Adrenal gland (tissue), 12 donors: ENCODE results near the gene OXNAD1. TPM values are rescaled to one million over a fixed set of nuclear protein-coding genes. Genes with fewer than 3 reads are reported as not detected.

Source experiments
- DNase-seq, 7 donors: peaks; one replicate each; pipeline ENCODE4 v3.0.0-alpha.2; 2019 to 2020
- H3K27ac ChIP-seq, 5 donors: fragments of 200-600 bp; sonication (generic) in 4 of 5; 1 replicate in 3 of 5; 2 replicates in 2 of 5; pipeline versions ENCODE4 v1.5.1 to v1.8.0; 2016 to 2020; ENCODE audit warnings: mild to moderate bottlenecking in 1 of 5
- H3K27me3 ChIP-seq: fragments of 200-600 bp; 2 replicates; pipeline ENCODE4 v1.8.0; 2021
- H3K36me3 ChIP-seq, 2 donors: fragments of 200-600 bp; replicated peaks in 1 of 2; 1 replicate in 1 of 2; 2 replicates in 1 of 2; pipeline versions ENCODE4 v1.5.1 to v1.8.0; 2018 to 2022
- H3K4me1 ChIP-seq, 2 donors: fragments of 200-600 bp; replicated peaks in 1 of 2; 1 replicate in 1 of 2; 2 replicates in 1 of 2; pipeline versions ENCODE4 v1.5.1 to v1.8.0; 2018 to 2021
- H3K4me3 ChIP-seq, 4 donors: fragments of 200-600 bp; sonication (generic) in 3 of 4; one replicate each; pipeline ENCODE4 v1.5.1; 2016 to 2018
- H3K9me3 ChIP-seq, 3 donors: fragments of 200-600 bp; sonication (generic) in 1 of 3; replicated peaks in 1 of 3; 1 replicate in 2 of 3; 2 replicates in 1 of 3; pipeline versions ENCODE4 v1.5.1 to v1.8.0; 2016 to 2021
- POLR2A ChIP-seq, 2 donors: fragments of 450-650 bp; IDR thresholded peaks; one replicate each; pipeline ENCODE4 v1.6.1; 2017; ENCODE audit warnings: antibody characterized with exemption in 2 of 2, mild to moderate bottlenecking in 2 of 2, moderate library complexity in 1 of 2
- WGBS, 4 donors: extraction: QIAGEN DNeasy Blood & Tissue Kit in 2 of 4; methylation state at CpG; one replicate each; pipeline versions ENCODE4 v1.1.5 to v1.1.7; 2013 to 2017; 5-methylcytosine and 5-hydroxymethylcytosine counted together
- intact Hi-C, 2 donors: fragments of 100-400 bp; cut with DNase I; formaldehyde crosslinking; loops; one replicate each; pipeline versions ENCODE4 v1.14.1 to v1.15.0; 2022 to 2023
- polyA plus RNA-seq, 3 donors: library from polyadenylated mRNA; stranded (reverse); fragments of 200-250 nt in 2 of 3; fragments of 350-450 nt in 1 of 3; fragmentation: Illumina TruSeq in 1 of 3; extraction: RNeasy Lipid Tissue Mini Kit (QIAGEN cat#74804) in 1 of 3; gene quantifications; one replicate each; pipeline ENCODE4 v1.2.3, GENCODE V29; 2013 to 2014
- total RNA-seq, 9 donors: library from RNA; depleted of rRNA in 4 of 9; stranded (reverse); fragments of >200 nt in 4 of 9; fragments of 120-200 nt in 1 of 9; fragmentation: NEBNext Ultra II Directional in 1 of 9; extraction: Animal tissue kit (Norgen Biotek cat#: 25700) in 1 of 9; gene quantifications; one replicate each; pipeline versions ENCODE4 v1.1.0 to v1.2.4, GENCODE V29; 2013 to 2023
- TF ChIP-seq, protein P1 (sequence below), 6 experiments: fragments of 450-650 bp in 4 of 6; fragments of 200-600 bp in 2 of 6; sonication (generic) in 1 of 6; IDR thresholded peaks; 1 replicate in 5 of 6; 2 replicates in 1 of 6; pipeline versions ENCODE4 v1.5.1 to v1.8.0; 2016 to 2021; ENCODE audit warnings: antibody characterized with exemption in 6 of 6, mild to moderate bottlenecking in 2 of 6, moderate library complexity in 1 of 6
- donor health status: healthy with polysubstance abuse.
- donor health status: Bipolar disorder and iron deficiency.
- donor health status: DM: yes; HTN: yes; CAD: no.
- donor health status: DM: no; HTN: no; CAD: no.
- donor health status: DM: no; HTN: no; CAD: no.
- donor health status: DM: yes; HTN: yes; CAD: no.

Gene OXNAD1
- total and polyA plus RNA-seq, 12 donors, result 3.6 to 22.2 (median 11.2) TPM

DNA sequence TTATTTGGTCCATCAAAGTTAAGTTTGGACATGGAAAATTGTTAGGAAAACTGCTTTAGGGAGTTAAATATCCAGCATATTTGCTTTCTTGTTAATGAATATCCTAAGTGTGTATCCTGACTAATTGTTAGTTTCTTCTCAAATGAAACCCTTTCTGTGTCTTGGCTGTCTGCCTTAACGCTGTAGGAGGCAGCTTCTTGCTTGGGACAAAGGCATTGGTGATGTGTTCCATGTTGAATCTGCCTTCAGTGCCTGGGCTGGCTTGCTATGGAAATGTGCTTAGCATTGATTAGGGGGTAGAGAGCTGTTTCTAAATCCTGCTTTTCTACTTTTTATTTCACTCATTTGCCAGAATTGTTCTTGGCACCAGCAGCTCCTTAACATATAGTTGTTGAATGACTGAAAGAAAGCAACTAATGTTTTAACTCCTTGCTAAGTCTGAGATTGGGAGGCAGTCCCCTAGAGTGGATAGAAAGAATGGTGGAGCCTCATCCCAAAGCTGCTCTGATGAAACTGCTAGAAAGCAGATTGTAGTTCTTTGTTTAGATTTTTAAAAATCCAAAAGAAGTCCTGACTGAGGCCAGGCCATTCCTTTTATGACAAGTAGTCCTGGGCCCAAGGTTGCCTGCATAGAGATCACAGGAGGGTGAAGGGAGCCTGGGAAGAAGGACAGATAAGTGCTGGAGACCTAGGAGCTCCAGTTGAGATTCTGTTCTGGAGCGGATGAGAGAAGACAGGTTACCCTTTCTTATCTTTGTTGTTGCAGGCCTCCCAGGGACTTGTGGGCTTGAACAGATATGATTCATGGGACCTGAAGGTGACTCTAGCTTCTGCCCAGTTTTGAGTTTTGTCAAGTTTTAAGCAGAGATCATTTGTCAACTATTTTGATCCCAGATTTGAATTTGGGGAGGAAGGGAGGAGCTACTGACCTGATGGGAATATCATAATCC, 39.3 kb downstream of the OXNAD1 start:
- no peaks in the 10 kb centered on the region for H3K9me3 ChIP-seq
- no peaks in the 10 kb centered on the region for H3K36me3 ChIP-seq
- TF ChIP-seq, protein P1, sequence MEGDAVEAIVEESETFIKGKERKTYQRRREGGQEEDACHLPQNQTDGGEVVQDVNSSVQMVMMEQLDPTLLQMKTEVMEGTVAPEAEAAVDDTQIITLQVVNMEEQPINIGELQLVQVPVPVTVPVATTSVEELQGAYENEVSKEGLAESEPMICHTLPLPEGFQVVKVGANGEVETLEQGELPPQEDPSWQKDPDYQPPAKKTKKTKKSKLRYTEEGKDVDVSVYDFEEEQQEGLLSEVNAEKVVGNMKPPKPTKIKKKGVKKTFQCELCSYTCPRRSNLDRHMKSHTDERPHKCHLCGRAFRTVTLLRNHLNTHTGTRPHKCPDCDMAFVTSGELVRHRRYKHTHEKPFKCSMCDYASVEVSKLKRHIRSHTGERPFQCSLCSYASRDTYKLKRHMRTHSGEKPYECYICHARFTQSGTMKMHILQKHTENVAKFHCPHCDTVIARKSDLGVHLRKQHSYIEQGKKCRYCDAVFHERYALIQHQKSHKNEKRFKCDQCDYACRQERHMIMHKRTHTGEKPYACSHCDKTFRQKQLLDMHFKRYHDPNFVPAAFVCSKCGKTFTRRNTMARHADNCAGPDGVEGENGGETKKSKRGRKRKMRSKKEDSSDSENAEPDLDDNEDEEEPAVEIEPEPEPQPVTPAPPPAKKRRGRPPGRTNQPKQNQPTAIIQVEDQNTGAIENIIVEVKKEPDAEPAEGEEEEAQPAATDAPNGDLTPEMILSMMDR (IDR thresholded peaks at IDR 0.05), result no peak
- TF ChIP-seq POLR2A (IDR thresholded peaks at IDR 0.05), result no peak
- no peak for DNase-seq
- no peak overlapping the region for H3K27ac ChIP-seq
- H3K4me3 ChIP-seq, result no peak overlapping the region
- intact Hi-C loops, result no loop called here
- H3K4me1 ChIP-seq, result no peaks in the 10 kb centered on the region
- WGBS, 4 donors, result 82 to 95% (median 84%) methylated on average over 2 of the region's 2 CpGs
- no peaks in the 10 kb centered on the region for H3K27me3 ChIP-seq

DNA sequence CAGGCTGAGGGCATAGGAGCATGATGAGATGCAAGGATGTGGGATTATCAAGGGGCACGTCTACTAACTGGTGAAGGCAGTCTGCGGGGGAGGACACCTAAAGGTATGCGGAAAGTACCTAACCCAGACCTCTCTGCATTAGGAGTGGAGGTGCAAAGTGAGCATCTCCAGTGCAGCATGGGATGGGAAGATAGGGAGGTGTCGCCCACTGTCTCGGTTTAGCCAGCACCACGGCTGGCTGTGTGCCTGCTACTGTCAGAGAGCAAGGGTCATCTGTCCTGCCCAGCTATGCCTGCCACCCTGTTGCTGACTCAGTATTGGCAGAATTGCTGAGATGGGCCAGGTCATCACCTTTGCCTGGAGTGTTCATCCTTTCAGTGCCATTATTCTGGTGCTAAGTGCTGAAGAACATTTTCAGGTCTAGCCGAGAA, 40.1 kb downstream of the OXNAD1 start:
- H3K27me3 ChIP-seq, result no peaks in the 10 kb centered on the region
- WGBS, 4 donors, result 89 to 95% (median 92%) methylated on average over 6 to 7 of the region's 7 CpGs
- DNase-seq, result no peak
- H3K4me3 ChIP-seq, result no peak overlapping the region
- intact Hi-C loops, result no loop called here
- no peaks in the 10 kb centered on the region for H3K9me3 ChIP-seq
- H3K36me3 ChIP-seq, result no peaks in the 10 kb centered on the region
- H3K4me1 ChIP-seq, result no peaks in the 10 kb centered on the region
- TF ChIP-seq POLR2A (IDR thresholded peaks at IDR 0.05), result no peak
- TF ChIP-seq, protein P1 (IDR thresholded peaks at IDR 0.05), result no peak
- H3K27ac ChIP-seq, result no peak overlapping the region

DNA sequence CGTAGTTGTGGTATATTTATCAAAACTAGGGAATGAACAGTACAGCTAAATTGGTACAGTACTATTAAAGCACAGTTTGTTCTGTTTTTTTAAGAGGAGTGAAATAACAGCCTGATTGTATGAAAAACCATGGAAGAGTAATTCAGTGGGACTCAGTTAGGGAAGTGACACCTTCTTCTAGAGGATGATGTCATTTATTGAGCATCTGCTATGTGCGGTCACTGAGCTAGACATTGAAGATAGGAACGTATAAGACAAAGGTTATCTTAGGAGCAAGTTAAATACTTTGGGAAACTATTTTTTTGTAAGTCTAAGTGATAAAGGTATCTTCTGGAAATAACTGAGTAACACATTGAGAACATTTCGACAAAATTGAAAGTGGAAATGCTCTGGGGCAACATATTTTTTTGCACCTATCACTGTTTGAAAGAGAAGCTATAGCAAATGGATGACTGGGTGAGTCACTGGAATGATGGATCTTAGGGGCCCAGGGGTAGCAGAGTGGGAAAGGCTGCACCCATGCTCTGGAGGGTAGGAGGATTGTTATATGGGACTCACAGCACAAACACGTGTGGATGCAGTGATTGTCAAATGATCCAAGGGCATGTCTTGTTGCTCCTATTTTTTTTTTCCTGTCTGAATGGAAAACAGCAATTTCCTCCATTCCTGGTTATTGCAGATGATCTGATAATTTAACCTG, 43.0 kb downstream of the OXNAD1 start:
- no peaks in the 10 kb centered on the region for H3K36me3 ChIP-seq
- H3K4me1 ChIP-seq, result no peaks in the 10 kb centered on the region
- no peak overlapping the region for H3K4me3 ChIP-seq
- no peak for DNase-seq
- H3K27me3 ChIP-seq, result no peaks in the 10 kb centered on the region
- no peaks in the 10 kb centered on the region for H3K9me3 ChIP-seq
- H3K27ac ChIP-seq, result no peak overlapping the region
- intact Hi-C loops, result no loop called here
- TF ChIP-seq, protein P1 (IDR thresholded peaks at IDR 0.05), result no peak
- TF ChIP-seq POLR2A (IDR thresholded peaks at IDR 0.05), result no peak
- WGBS, 4 donors, result 82 to 91% (median 86%) methylated on average over 5 of the region's 5 CpGs

DNA sequence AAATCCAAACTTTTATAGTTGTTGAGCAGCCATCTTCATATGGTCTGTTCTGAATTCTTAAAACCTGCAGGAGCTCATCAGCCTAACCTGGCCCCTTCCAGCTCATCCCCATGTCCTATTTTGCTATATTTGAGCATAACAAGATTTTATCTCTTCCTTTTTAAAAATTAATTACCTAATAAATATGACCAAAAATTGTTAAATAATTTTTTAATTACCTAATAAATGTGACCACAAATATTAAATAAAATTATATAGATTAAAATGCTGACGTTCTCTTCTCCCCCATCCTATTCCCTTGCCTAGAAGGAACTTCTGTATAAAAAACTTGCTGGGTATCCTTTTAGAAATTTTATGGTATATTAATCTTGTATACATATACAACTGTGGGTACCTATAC, 43.7 kb downstream of the OXNAD1 start:
- no peaks in the 10 kb centered on the region for H3K27me3 ChIP-seq

More for the DNA sequence above, 43.7 kb downstream of the OXNAD1 start:
- no peaks in the 10 kb centered on the region for H3K9me3 ChIP-seq
- DNase-seq, result no peak
- no peaks in the 10 kb centered on the region for H3K36me3 ChIP-seq
- no peak overlapping the region for H3K27ac ChIP-seq
- TF ChIP-seq, protein P1 (IDR thresholded peaks at IDR 0.05), result no peak
- TF ChIP-seq POLR2A (IDR thresholded peaks at IDR 0.05), result no peak
- H3K4me1 ChIP-seq, result no peaks in the 10 kb centered on the region
- 91 to 97% (median 95%) methylated on average over 1 of the region's 1 CpG for WGBS, 4 donors
- H3K4me3 ChIP-seq, result no peak overlapping the region
- intact Hi-C loops, result no loop called here
